GM12878 (cell line): ENCODE results near the gene SORCS2. TPM values are rescaled to one million over a fixed set of nuclear protein-coding genes. Genes with fewer than 3 reads are reported as not detected.

Experiments
- ATAC-seq: fragments of 200-7000 bp; cut with Tn5 transposase; 3 replicates; pipeline ENCODE4 v1.9.1; 2020; ENCODE audit warnings: mild to moderate bottlenecking, moderate library complexity
- BruUV-seq: library from RNA; stranded (reverse); fragments of 400-500 nt; replicated peaks from 2 replicates; lab custom pipeline; 2021; lab: Mats Ljungman, UMichigan
- CTCF ChIA-PET: fragments of 300-600 bp; sonication (Branson Sonifier 250); formaldehyde crosslinking; extraction: SDS; loops from one replicate; lab custom pipeline; 2021; ENCODE audit warnings: inconsistent platforms; lab: Yijun Ruan, JAX
- POLR2A ChIA-PET: fragments of 350-600 bp; formaldehyde crosslinking; extraction: SDS; loops from one replicate; lab custom pipeline; 2021; ENCODE audit warnings: inconsistent platforms; lab: Charles Lee
- RAD21 ChIA-PET: fragments of 300-600 bp; sonication (Branson Sonifier 250); formaldehyde crosslinking; loops from one replicate; lab custom pipeline; 2023; ENCODE audit warnings: antibody characterized with exemption; ENCODE audit not compliant: unreplicated experiment; lab: Charles Lee
- SMC1A ChIA-PET: fragments of 300-600 bp; sonication (Branson Sonifier 250); formaldehyde crosslinking; loops from one replicate; lab custom pipeline; 2023; ENCODE audit not compliant: unreplicated experiment, uncharacterized antibody; lab: Charles Lee
- DNase-seq: peaks from one replicate; pipeline ENCODE4 v3.0.0-alpha.2; 2011; ENCODE audit warnings: low read depth, low spot score
- FAIRE-seq: peaks from 3 replicates; lab custom pipeline; 2011; peaks lifted over from hg19 to GRCh38; lab: Jason Lieb, UNC
- H2AFZ ChIP-seq: 2 replicates; pipeline ENCODE4 v1.6.0; 2011; ENCODE audit warnings: low read depth, low read length, control low read depth; ENCODE audit not compliant: control insufficient read depth
- H3K27ac ChIP-seq: 2 replicates; pipeline ENCODE4 v1.5.1; 2011; ENCODE audit warnings: control low read depth; ENCODE audit not compliant: control insufficient read depth, insufficient read depth
- H3K27me3 ChIP-seq, 2 experiments: replicated peaks in 1 of 2; 2 replicates each; pipeline versions ENCODE4 v1.6.0 to v1.6.1; 2011; ENCODE audit warnings: low read length in 1 of 2; ENCODE audit not compliant: control insufficient read depth in 2 of 2, insufficient read depth in 2 of 2
- H3K36me3 ChIP-seq, 2 experiments: 2 replicates each; pipeline ENCODE4 v1.5.1; 2011; ENCODE audit warnings: low read length in 1 of 2; ENCODE audit not compliant: control insufficient read depth in 2 of 2, insufficient read depth in 2 of 2
- H3K4me1 ChIP-seq: 2 replicates; pipeline ENCODE4 v1.6.1; 2011; ENCODE audit warnings: mild to moderate bottlenecking, low read length, moderate library complexity, mixed read lengths; ENCODE audit not compliant: control insufficient read depth, insufficient read depth
- H3K4me2 ChIP-seq: 2 replicates; pipeline ENCODE4 v1.6.0; 2011; ENCODE audit warnings: control low read depth; ENCODE audit not compliant: control insufficient read depth, insufficient read depth
- H3K4me3 ChIP-seq: fragments of 200-600 bp; sonication (generic); 2 replicates; pipeline ENCODE4 v1.5.1; 2016
- H3K79me2 ChIP-seq: 2 replicates; pipeline ENCODE4 v1.6.0; 2011; ENCODE audit warnings: low read length; ENCODE audit not compliant: control insufficient read depth, insufficient read depth
- H3K9ac ChIP-seq: 2 replicates; pipeline ENCODE4 v1.8.0; 2011; ENCODE audit warnings: low read length, control low read depth, mixed read lengths; ENCODE audit not compliant: control insufficient read depth, insufficient read depth
- H3K9me3 ChIP-seq: replicated peaks from 3 replicates; pipeline ENCODE4 v1.5.1; 2011; ENCODE audit warnings: mild to moderate bottlenecking, low read length; ENCODE audit not compliant: control insufficient read depth, insufficient read depth
- H4K20me1 ChIP-seq: 2 replicates; pipeline ENCODE4 v1.6.0; 2011; ENCODE audit not compliant: control insufficient read depth, insufficient read depth
- JUND ChIP-seq: IDR thresholded peaks from 2 replicates; pipeline ENCODE4 v1.6.1; 2012; ENCODE audit warnings: low read depth, mild to moderate bottlenecking, low read length, improper control_type of control experiment, moderate library complexity
- NBN ChIP-seq: fragments of 450-650 bp; IDR thresholded peaks from 2 replicates; pipeline ENCODE4 v1.6.1; 2016
- SMAD5 ChIP-seq: IDR thresholded peaks from 2 replicates; pipeline ENCODE4 v1.6.1; 2016; ENCODE audit warnings: antibody characterized with exemption, low read depth
- STAT3 ChIP-seq: IDR thresholded peaks from 2 replicates; pipeline ENCODE4 v1.6.1; 2011; ENCODE audit warnings: low read depth, low read length, improper control_type of control experiment
- ZNF274 ChIP-seq: IDR thresholded peaks from one replicate; pipeline ENCODE4 v1.8.0; 2011; ENCODE audit not compliant: insufficient read length, insufficient read depth
- whole genome bisulfite sequencing: methylation state at CpG from one replicate; pipeline ENCODE4 v1.1.6; 2016; ENCODE audit warnings: low lambda C conversion rate; ENCODE audit not compliant: insufficient replicate concordance, insufficient coverage; ENCODE audit errors: missing lambda C conversion rate; 5-methylcytosine and 5-hydroxymethylcytosine counted together
- in situ Hi-C: fragments of 300-500 bp; cut with MboI; formaldehyde crosslinking; loops from 9 replicates; pipeline ENCODE4 v1.14.3; 2018; ENCODE audit warnings: mixed read lengths
- intact Hi-C: fragments of 100-400 bp; cut with micrococcal nuclease; formaldehyde crosslinking; loops from one replicate; pipeline ENCODE4 v1.14.2; 2022; ENCODE audit not compliant: unreplicated experiment
- polyA plus RNA-seq, 11 experiments: library from polyadenylated mRNA; depleted of rRNA in 4 of 11; unstranded in 6 of 11; stranded (reverse) in 5 of 11; fragments of >200 nt; fragmentation: Nextera tagmentation in 4 of 11; fragmentation: Illumina TruSeq in 1 of 11; extraction: Ambion mirVana in 4 of 11; extraction: Trizol in 1 of 11; gene quantifications; 1 replicate in 1 of 11; 2 replicates in 10 of 11; pipeline versions ENCODE4 v1.2.1 to v1.2.3, GENCODE V29; 2011 to 2016; ENCODE audit warnings: inconsistent platforms in 2 of 11, missing spikeins in 2 of 11, low read depth in 1 of 11
- total RNA-seq, 4 experiments: library from RNA; depleted of rRNA in 3 of 4; stranded (reverse); fragments of >200 nt in 3 of 4; fragmentation: Illumina TruSeq in 1 of 4; extraction: Trizol in 1 of 4; gene quantifications; 2 replicates each; pipeline versions ENCODE4 v1.2.1 to v1.2.3, GENCODE V29; 2013 to 2021

SORCS2 gene
- total and polyA plus RNA-seq, 10 of the 15 experiments (the other 5 are each of a cell fraction or from before 2014, with no cell fraction given): 0.01 to 0.15 (median 0.05) TPM; not detected in 5

DNA sequence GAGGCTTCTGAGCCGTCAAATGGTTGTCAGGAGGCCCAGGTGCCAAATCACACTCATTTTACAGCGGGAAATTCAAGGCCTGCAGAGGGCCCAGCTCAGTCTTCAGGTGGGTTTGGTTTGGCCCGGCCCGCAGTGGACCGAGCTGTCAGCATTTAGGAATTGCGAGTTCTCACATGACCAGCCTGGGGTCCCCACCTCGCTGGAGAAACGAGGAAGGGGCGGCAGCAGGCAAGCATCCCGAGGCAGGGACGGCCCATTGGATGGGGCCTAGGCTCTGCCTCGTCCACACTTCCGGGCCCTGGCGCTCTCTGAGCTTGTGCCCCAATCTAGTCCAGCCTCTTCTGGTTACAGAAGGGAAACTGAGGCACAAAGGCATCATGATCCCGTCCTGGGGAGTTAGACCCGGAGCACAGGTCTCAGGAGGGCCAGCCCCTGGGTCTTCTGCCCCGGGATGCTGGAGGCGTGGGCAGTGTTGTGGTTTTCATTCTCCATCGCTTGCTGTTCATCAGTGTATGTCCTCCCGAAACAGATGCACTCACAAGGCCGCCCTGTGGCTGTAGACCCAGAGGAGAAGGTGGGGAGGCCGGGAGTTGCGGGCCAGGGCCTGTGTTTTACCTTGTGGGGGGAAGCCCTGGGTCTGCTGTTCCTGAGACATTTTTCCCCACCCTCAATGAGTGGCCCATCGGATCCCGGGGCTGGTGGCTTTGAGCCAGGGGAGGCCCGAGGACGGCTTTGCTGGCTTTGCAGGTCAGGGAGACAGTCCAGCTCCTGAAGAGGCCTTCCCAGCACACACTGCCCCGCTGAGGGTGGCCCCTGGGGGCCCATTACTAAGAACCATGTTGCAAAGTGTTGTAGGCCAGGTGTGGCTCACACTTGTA lies 233.5 kb downstream of the SORCS2 start (continued):
- no peak for TF ChIP-seq SMAD5
- TF ChIP-seq ZNF274: no peak
- TF ChIP-seq, all 136 proteins: peak for 0

DNA sequence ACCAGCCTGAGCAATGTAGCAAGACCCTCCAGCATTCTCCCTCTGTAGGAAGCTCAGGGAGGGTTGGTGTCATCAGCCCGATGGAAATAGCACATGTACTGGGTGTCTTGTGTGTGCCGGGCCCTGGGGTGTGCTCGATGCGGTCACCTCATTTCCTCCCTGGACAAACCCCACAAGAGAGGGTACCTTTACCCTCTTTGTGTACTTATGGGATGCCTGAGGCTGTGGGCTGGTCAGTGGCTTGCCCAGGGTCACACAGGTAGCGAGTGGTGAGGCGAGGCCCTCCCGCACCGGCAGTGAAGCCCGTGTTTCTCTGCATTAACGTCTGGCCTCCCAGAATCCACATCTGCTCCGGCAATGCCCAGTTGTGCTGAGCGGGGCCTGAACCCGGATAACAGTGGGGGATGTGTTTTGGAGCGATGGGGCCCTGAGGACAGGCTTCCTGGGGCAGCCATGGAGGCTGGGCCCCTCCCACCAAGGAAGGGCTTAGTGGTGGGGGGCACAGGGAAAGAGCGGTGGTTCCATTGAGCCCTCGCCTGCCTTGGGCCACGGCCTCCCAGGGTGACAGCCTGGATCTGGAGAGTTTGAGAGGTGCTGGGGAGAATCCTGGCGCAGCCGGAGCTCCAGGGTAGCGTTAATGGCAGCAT lies 234.3 kb downstream of the SORCS2 start:
- ChIA-PET SMC1A (no interaction called here), POLR2A (no interaction called here), CTCF (no interaction called here), RAD21 (no interaction called here)
- no TSS peak for BruUV-seq
- DNase-seq: no peak
- no peaks in the 10 kb centered on the region for H3K36me3 ChIP-seq
- in situ Hi-C loops: no loop called here
- no peak overlapping the region for H2AFZ ChIP-seq
- H3K4me2 ChIP-seq: no peak overlapping the region
- H3K79me2 ChIP-seq: no peaks in the 10 kb centered on the region
- TF ChIP-seq STAT3 (no peak), JUND (no peak), NBN (no peak)
- no peaks in the 10 kb centered on the region for H3K9me3 ChIP-seq
- no peaks in the 10 kb centered on the region for H3K4me1 ChIP-seq
- H4K20me1 ChIP-seq: no peaks in the 10 kb centered on the region
- no peak for FAIRE-seq
- 33% methylated on average over 20 of the region's 20 CpGs for WGBS
- H3K27ac ChIP-seq: no peak overlapping the region
- H3K4me3 ChIP-seq: no peak overlapping the region
- no peaks in the 10 kb centered on the region for H3K27me3 ChIP-seq
- intact Hi-C loops: no loop called here
- no peak overlapping the region for H3K9ac ChIP-seq
- ATAC-seq: no peak
